Stimulated activated CD4-positive, alpha-beta T cell treated with anti-CD3 and anti-CD28 coated beads, Interleukin-1b, Interleukin-23, amount 100 ng/mL, for 4 hours (primary cell): ENCODE results near the gene CCDC34.

Experiments
- DNase-seq, 2 donors: peaks; one replicate each; pipeline ENCODE4 v3.0.0-alpha.2; 2020; ENCODE audit warnings: low read depth in 2 of 2

CCDC34 gene

DNA sequence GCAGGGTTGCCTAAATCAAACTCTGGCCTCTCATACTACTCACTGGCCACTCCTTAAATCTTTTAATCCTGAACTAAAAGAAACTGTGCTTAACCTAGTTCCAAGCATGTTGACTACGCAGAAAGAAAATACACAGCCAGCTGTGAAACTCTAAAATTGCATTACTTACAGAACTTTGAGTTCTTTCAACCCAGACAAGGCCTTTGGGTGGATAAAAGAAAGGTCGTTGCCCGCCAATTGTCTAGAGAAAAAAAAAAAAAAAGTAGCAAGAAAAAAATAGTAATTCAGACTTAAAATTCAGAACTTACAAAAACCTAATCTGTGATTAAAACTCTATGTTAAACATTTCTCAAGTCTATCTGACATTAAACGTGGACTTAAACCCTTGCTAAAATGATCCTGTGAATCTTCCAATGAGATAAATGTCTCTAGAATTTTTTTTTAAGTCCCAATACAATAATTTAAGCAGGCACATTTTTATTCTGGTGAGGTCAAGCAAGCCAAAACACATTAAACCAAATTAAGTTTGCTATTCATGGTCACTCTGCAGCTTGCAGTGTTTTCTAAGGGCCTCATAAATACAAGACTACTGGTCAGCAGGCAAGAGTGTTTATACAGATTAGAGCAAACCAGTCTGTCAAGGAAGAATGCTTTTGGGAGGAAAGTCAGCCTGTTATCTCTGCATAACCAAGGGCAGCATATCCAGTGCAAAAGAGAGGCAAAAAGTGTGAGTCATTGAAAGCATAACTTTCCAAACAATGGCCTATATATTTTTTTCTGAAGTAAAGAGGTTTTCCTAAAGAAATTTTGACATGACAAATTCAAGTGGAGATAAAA, 29.5 kb upstream of the CCDC34 start:
- no peak for DNase-seq

DNA sequence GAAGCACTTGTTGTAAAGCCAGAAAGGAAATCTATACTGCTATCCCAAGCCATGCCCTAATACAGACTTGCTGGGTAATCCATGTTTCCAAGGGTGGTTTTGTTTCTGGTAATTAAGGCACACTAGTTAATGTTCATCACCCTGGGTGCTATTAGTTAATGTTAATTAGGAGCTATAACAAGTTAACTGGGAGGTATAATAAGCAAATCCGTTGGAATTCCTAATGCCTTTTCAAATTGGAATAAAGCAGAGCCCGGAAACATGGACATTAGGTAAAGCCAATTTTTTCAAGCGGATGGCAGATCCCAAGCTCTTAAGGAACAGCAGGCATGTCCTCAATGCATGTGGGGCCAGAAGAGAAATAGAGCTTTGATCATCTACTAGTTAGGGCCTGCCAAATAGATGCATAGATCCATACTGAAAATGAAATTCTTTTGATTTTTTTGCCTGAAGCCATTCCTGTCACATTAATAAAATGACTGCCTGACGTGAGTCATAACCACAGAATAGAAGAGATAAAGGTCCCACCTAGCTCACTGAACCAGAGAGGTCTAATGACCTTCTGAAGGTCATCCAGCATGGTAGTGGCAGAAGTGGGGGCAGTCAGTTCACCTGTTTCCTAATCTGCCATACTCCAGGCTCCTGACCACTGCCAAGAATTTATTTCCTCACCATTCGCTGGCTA, 28.5 kb upstream of the CCDC34 start:
- no peak for DNase-seq

DNA sequence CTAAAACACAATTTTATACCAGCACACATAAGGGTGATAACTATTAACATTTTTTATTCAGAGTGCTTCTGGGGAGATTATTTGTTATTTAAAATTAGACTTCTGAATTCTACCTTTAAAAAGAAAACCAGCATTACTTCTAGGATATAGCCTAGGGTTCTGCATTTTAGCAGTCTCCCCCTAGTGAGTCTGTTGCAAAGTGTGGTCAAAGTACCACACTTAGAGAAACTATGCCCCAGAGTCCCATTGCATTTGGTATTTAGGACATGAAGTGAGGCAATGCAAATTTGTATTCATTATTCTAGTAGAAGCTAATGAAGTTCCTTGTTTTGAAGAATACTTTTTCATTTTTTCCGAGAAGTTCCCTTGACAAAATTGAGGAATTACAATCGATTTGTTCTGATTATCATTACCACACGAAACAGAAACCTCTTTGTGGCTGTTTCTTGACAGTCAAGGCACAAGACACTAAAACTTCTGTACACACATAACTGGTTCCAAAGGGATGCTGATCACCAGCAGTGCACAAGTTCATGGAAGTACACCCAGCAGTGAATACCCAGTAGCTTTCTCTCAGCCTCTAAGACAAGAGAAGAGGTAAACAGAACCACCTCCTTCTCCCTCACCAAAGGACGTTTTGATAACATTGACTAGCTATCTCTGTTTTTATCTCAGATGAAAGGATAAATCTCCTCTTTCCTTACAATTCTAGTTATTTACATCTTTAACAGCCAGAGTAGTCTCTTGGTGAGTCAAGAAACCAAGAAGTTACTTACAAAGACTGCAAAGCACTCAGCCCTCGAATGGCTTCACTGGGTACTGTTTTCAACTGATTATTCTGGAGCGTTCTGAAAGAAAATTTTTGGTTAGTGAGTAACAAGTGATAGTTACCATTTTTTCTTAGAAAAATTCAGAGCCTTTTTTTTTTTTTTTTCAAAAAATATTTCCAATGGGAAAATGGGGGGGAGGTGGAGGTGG, 27.6 kb upstream of the CCDC34 start:
- no peak for DNase-seq

DNA sequence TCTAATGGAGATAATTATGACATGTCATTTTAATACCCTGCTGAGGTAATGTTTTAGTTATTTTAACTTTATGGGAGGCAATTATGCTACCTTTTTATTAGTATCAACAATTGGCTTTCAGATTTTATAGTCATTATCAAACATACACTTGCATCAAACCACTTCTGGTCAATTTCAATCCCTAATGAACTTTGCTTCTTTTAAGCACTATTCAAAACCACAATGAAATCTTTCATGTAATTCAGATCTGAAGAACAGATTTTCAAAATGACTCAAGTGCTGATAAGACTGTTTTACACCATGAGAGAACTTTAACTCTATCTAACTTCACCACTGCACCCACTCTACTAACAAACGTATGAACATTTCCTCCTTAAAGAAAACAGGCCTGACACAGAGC, 25.9 kb upstream of the CCDC34 start:
- DNase-seq: no peak

DNA sequence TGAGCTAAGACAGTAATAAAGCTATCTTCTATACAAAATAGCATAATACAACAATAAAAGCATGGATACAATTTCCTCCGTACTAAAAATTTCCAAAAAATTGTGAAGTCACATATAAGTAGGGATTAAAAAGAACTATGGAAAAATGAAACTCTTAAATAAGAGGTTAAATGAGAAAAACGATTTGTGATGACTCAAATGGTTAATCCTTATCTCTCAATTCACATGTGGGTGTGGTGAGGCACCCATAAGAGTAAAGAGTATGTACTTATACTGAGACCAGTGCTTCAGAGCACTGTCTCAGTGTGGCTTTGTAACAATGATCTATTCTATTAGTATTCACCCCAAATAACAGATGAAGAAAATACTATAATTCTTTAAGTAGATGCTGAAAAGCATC, 25.0 kb upstream of the CCDC34 start:
- DNase-seq: no peak

DNA sequence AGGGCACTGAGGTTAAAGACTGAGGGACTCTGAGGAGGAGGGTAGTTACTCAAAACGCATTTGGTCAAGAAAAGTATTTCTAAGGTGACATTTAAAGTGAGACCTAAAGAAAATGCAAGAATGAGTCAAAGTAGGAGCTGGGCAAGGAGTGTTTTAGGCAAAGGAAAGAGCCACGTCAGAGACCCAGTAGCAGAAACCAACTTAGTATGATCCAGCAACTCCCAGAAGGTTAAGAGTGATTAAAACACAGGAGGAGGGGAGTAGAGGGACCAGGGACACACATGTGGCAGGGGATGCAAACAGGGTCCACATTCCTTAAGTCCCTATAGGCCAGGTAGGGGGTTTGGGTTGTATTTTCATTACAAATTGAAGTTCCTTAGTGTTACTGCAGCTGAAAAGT, 24.3 kb upstream of the CCDC34 start:
- DNase-seq: no peak

DNA sequence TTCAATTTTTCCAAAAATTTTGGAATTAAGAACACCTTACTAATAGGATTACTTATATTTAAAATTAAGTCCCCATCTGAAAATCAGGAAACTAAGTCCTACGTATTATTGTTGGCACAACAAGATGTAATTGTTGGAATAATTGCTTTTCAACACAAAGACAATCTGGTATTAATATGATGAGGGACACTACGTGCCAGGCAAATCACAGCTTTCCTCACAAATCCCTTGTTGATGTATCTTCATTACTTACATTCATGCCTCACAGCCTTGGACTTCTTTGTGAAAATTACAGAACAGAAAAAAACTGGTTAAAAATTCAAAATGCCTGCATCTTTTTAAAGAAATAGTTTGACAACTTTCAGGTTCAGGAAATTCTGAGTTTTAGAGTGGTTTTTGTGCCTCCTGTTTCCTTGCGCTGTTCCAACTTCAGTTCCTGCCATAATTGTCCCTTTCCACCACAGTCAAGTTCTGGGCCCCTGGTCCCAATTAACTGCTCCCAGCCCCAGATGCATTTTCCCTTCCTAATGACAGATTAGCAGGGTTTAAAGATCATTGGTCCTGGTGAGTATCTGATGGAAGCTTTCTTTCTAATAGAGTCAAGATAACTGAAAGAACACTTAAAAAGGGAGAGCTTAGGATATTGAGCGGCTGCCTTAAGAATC, 23.3 kb upstream of the CCDC34 start:
- no peak for DNase-seq

DNA sequence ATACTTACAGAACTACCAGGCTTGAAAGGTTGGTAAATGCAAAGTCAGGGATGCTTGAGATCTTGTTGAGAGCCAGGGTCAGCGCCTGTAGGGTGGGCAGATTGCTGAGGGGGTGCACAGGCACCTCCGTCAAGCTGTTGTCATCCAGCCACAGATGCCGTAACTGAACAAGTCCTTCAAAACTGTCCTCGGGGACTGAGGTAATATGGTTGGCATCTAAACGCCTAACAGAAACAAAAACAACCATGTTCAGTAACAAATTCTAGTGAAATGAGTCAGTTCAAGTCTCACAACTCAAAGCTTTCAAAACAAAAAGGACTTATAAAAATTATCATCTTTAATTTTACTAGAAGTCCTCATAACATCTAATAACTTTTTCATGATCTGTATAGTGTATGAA, 22.2 kb upstream of the CCDC34 start:
- DNase-seq: no peak

DNA sequence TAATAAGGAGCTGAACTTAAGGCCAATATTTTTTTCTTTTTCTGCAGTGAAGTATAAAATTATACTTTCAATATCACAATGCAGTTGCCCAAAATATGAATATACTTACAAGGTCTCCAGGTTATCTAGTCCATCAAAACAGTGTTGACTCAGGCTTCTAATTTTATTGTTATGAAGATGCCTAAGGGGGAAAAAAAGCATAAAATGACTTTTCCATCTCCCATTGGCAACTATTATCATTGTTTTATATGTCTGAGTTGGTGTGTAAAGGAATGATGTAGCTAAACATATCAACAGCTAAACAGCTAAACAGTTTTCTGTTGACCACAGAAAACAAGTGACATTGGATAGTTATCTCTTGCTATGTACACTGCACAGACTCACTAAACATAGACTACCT, 21.2 kb upstream of the CCDC34 start:
- DNase-seq: no peak

DNA sequence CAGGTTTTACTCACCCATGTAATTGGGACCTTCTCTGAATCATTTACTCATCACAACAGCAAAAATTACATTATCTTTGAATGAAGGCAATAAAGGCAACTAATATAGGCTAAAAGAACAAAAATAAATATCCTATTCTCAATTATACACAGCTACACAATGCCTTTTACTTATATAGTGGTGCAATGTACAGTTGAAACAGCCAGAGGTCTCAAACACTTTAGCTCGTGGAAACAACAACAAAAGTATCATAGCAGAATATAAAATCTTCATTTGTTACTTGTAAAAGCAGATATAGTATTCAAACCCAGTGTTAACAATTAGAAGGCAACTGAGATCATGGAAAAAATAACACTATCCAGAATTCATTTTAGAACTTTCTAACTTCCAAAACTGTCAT, 20.6 kb upstream of the CCDC34 start:
- DNase-seq: no peak

DNA sequence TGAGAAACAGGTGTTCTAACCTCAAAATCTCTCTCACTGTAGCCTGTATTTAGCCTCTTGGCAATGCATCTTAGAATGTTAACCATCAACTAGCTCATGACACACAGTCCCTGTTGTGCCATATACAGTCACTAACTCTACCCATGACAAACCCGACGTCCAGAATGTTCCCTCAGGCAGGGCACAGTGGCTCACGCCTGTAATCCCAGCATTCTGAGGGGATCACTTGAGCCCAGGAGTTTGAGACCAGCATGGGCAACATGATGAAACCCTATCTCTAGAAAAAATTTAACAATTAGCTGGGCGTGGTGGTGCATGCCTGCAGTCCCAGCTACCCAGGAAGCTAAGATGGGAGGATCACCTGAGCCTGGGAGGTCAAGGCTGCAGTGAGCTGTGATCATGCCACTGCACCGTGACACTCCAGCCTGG, 18.2 kb upstream of the CCDC34 start:
- DNase-seq: no peak

DNA sequence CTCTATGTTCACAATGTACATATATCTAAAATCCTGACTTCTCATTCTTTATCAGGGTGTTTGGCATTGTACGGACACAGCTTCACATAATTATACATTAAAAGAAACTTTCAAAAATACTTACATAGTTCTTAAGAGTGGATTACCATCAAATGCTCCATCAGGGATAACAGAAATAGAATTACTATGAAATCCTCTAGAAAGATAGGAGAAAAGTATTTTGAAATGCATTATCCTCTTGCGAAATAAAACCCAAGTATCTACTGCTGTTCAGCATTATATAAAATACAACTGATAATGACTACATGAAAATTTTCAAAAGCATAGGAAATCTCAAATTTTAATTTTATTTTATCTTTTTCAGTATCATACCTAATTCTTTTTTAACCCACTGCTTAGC, 17.8 kb upstream of the CCDC34 start:
- no peak for DNase-seq

DNA sequence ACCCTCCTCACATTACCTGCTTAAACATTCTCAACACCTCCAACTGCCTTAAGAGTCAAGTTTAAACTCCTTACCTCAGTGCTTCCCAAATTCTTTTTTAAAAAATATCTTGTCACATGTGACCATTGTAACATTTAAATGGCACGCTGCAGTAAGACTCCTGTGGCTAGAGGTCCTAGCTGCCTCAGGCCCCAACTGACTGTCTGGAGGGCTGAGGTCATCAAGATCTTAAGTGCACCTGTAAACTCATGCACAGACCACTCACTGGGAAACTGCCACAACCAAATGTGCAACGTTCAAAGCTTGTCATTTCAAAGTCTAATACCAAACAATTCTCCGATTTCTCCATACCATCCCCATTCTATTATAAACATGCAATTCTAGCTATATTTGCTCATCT, 16.4 kb upstream of the CCDC34 start:
- DNase-seq: no peak

DNA sequence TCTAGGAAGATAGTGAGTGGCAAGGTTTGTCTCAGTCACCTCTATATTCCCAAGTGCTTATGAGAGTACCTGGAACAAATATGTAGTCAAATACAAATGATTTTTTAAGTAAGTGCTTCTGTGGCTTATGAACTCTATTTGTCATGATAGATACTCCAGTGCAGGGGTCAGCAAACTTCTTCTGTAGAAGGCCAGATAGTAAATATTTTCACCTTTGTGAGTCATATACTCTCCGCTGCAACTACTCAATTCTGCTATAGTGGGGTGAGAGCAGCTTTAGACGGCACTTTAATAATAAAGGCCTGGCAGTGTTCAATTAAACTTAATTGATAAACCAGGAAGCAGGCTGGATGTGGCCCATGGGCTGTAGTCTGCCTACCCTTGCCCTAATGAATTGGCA, 12.4 kb upstream of the CCDC34 start:
- DNase-seq: no peak

DNA sequence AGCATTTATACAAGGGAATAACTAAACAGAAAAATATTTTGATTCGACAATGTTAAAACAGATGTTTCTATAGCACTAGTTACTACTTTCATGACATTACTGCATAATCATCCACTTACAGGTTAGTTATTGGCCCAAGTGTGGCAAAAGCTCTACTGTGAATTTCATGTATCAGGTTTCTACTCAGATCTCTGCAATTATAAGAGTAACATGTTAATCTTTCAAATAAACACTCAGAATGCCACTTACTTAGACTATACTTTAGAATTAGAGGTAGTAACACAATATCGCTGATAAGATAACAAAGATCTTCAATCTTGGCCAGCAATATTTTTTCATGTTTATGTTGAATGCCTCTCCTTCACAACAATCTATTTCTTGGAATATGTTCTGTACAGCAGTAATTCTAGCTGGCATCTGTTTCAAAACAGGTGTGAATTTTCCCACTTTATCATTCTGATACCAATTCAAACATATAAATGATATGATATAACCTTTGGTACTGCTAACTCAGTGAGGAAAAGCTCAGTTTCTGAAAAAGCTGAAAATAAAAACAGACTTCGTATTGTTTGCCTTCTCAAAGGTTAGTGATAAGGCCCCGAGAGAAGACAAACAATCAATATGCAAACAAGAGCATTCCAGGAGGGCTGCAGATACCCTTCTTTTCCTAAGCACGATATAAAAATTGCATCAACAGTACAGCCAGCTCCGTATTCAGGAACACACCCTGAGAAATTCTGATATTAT, 11.0 kb upstream of the CCDC34 start:
- no peak for DNase-seq

DNA sequence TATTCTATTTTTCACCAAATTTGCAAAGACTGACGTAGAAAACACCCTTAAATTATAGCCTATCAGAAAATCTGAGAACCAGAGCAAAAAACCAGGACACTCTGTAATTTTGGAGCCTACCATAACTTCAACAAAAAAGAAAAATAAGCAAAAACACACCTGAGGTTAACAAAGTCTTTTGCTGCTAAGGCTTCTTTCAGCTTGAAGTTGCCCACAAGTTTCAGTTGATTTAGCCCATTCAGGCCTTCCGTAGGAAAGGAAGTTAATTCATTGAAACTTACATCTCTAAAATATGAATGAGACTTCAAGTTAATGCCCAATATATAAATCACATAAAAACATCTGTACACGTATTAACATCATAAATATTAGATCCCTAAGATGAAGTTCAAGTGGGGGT, 10.4 kb upstream of the CCDC34 start:
- no peak for DNase-seq

DNA sequence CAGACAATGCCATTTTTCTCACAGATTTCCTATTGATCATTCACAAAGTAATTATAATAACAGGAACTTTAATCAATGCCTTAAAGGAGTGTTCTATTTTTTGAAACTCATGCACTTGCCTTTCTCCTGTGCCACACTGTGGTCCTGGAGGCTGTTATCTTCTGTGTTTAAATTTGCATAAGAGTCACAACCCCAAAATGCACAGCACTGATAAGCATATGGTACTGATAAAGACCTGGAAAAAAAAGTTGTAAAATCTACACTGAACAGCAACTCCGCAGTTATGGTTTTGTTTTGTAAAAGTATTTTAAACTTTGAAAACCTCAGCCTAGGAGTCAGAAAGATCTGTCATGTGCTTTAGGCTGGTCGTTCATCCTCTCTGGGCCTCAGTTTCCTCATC, 9.1 kb upstream of the CCDC34 start:
- DNase-seq: no peak

DNA sequence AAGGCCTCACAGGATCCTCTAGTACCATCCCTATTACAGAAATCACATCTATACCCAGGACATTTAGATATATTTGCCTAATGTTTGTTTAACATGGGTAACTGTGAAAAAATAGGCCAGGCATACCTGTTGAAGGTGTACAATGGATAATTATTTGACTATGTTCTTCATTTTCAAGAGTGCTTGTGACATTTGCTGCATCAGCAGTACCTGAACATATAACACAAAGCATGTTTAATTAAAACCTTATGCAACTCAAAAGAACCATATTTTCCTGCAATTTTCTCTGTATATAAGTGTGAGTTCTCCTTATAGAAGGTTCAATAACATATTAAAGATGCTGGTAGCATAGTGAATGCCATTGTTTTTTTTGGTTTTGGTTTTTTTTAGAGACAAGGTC, 8.5 kb upstream of the CCDC34 start:
- no peak for DNase-seq

DNA sequence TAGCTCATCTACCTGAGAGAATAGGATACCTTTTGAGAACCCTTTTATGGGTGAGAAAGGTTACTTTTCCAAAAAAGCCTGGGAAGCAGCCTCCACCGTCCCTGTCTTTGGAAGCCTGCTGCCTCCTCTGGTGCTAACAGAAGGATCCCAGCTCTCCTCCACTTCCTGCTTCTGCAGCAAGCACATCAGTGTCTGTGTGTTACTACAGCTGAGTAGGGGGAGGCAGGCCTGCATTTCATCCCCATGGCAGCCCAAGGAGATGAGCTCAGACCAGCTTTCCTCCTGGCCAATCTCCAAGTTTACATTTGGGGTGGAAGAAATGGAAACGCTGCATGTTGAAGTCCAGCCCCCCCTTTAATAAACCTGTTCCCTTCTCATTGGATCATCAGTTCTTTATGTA, 7.4 kb upstream of the CCDC34 start:
- no peak for DNase-seq

DNA sequence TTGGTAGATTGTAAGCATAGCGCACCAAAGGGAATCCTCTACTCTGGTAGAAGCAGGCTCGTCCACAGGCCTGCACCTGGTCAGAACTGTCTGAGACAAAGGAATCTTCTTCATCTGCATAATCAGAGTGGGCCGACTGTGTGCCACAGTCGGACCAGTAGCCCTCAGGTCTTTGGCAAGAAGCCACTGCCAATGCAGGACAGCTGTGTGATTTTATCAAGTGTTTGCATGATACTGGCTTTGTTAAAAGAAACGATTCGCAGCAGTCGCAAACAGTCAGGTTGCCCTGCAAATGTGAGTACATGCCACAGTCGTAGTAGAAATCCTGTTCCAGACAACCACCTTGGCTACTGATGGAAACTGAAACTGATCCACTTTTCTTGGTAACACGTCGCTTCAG, 4.9 kb upstream of the CCDC34 start:
- no peak for DNase-seq

DNA sequence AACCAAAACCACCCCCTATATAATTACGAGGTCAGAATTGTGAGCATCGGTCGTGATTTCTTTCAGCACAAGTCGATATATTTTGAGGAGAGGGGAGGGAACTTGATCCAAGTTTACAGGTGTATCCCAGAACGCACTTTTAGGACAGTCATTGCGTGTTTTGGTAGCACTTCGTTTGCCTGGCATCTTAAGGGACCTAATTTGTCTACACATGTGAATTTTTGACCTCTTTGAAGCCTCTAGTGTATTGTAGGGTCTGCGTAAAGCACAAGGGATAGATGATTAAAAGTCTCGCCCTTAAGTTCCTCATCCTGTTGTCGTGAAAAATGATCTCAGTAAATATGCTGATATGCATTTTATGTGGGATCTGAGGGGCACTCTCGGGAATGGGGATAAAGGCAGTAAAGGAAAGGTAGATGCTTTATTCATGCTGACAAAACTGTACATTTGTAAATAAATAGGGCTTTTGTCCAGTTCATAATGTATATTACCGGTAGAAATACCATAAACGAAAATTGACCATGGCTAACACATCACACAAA, 632 bp upstream of the CCDC34 start:
- peak in 1 of 2 donors; percentile 1 for DNase-seq
